Osteoblast (primary cell): ENCODE data around the gene PDZD8. TPM values are rescaled to one million over a fixed set of nuclear protein-coding genes. Genes with fewer than 3 reads are reported as not detected.

Experiments used
- DNase-seq: peaks from one replicate; pipeline ENCODE4 v3.0.0; 2011; ENCODE audit warnings: low spot score, mixed read lengths; ENCODE audit not compliant: insufficient read length; ENCODE audit errors: missing footprints
- H2AFZ ChIP-seq: 2 replicates; pipeline ENCODE4 v1.6.0; 2011; ENCODE audit warnings: mild to moderate bottlenecking, low read length
- H3K27ac ChIP-seq: 2 replicates; pipeline ENCODE4 v1.5.1; 2011; ENCODE audit warnings: mild to moderate bottlenecking, low read depth, low read length, moderate library complexity
- H3K27me3 ChIP-seq: 2 replicates; pipeline ENCODE4 v1.6.0; 2012; ENCODE audit warnings: mild to moderate bottlenecking, control low read depth, inconsistent platforms, low read length, moderate library complexity; ENCODE audit not compliant: insufficient read depth
- H3K36me3 ChIP-seq: 2 replicates; pipeline ENCODE4 v1.5.1; 2011; ENCODE audit warnings: mild to moderate bottlenecking, low read length, control low read depth, moderate library complexity; ENCODE audit not compliant: insufficient read depth
- H3K4me1 ChIP-seq: 2 replicates; pipeline ENCODE4 v1.5.1; 2011; ENCODE audit warnings: mild to moderate bottlenecking, low read length, control low read depth, moderate library complexity; ENCODE audit not compliant: insufficient read depth
- H3K4me2 ChIP-seq: 2 replicates; pipeline ENCODE4 v1.6.0; 2011; ENCODE audit warnings: mild to moderate bottlenecking, low read length; ENCODE audit not compliant: insufficient read depth
- H3K4me3 ChIP-seq: fragments of 200-600 bp; sonication (generic); 3 replicates; pipeline ENCODE4 v1.5.1; 2012; ENCODE audit warnings: mild to moderate bottlenecking, low read length, inconsistent platforms; ENCODE audit not compliant: insufficient read depth
- H3K79me2 ChIP-seq: 2 replicates; pipeline ENCODE4 v1.6.0; 2012; ENCODE audit warnings: mild to moderate bottlenecking, low read length, control low read depth, inconsistent platforms; ENCODE audit not compliant: insufficient read depth
- H3K9me3 ChIP-seq: 2 replicates; pipeline ENCODE4 v1.5.1; 2011; ENCODE audit warnings: low read depth, low read length, control low read depth
- H4K20me1 ChIP-seq: 2 replicates; pipeline ENCODE4 v1.6.0; 2012; ENCODE audit warnings: mild to moderate bottlenecking, low read length, control low read depth; ENCODE audit not compliant: insufficient read depth
- CTCF ChIP-seq: IDR thresholded peaks from 2 replicates; pipeline ENCODE4 v1.5.1; 2011; ENCODE audit warnings: mild to moderate bottlenecking, low read depth, low read length, moderate library complexity; ENCODE audit errors: extremely low read depth
- total RNA-seq: library from RNA; depleted of rRNA; stranded (reverse); fragments of >200 nt; gene quantifications from 2 replicates; pipeline ENCODE4 v1.2.3, GENCODE V29; 2012

PDZD8 gene
- total RNA-seq, 1 donor: 35.8 TPM

- peaks cover 10% of the 10 kb centered on the region for H3K27me3 ChIP-seq
- DNase-seq: no peak
- no peak overlapping the region for H3K4me3 ChIP-seq
- no peaks in the 10 kb centered on the region for H3K9me3 ChIP-seq
- TF ChIP-seq CTCF: no peak
- no peak overlapping the region for H3K4me2 ChIP-seq
- H3K4me1 ChIP-seq: no peaks in the 10 kb centered on the region
- H4K20me1 ChIP-seq: no peaks in the 10 kb centered on the region
- no peak overlapping the region for H2AFZ ChIP-seq
- H3K79me2 ChIP-seq: no peaks in the 10 kb centered on the region
- no peak overlapping the region for H3K27ac ChIP-seq
- H3K36me3 ChIP-seq: no peaks in the 10 kb centered on the region
These were observed 25.1 kb upstream of the PDZD8 start for GRCh38 chr10:117400329-117400728.

GRCh38 chr10:117399341-117400196 lies 24.3 kb upstream of the PDZD8 start:
- no peaks in the 10 kb centered on the region for H3K4me1 ChIP-seq
- H3K27ac ChIP-seq: no peak overlapping the region
- H3K79me2 ChIP-seq: no peaks in the 10 kb centered on the region
- no peak for DNase-seq
- no peaks in the 10 kb centered on the region for H3K36me3 ChIP-seq
- no peaks in the 10 kb centered on the region for H3K9me3 ChIP-seq
- no peak for TF ChIP-seq CTCF
- no peak overlapping the region for H3K4me3 ChIP-seq
- H4K20me1 ChIP-seq: no peaks in the 10 kb centered on the region
- H3K4me2 ChIP-seq: no peak overlapping the region
- H3K27me3 ChIP-seq: peaks cover 7% of the 10 kb centered on the region
- no peak overlapping the region for H2AFZ ChIP-seq

- TF ChIP-seq CTCF: no peak
- Histone ChIP-seq H3K27ac (no peak overlapping the region), H3K4me3 (no peak overlapping the region), H2AFZ (no peak overlapping the region), H4K20me1 (no peaks in the 10 kb centered on the region), H3K9me3 (no peaks in the 10 kb centered on the region), H3K4me2 (no peak overlapping the region), H3K36me3 (no peaks in the 10 kb centered on the region), H3K4me1 (no peaks in the 10 kb centered on the region), H3K27me3 (peaks cover 7% of the 10 kb centered on the region), H3K79me2 (no peaks in the 10 kb centered on the region)
- DNase-seq: no peak
These were observed 22.8 kb upstream of the PDZD8 start for GRCh38 chr10:117398029-117398428.

GRCh38 chr10:117391436-117392205 lies 16.4 kb upstream of the PDZD8 start:
- DNase-seq: peak; percentile 58
- no peaks in the 10 kb centered on the region for H3K9me3 ChIP-seq
- no peaks in the 10 kb centered on the region for H4K20me1 ChIP-seq
- no peaks in the 10 kb centered on the region for H3K36me3 ChIP-seq
- peak overlapping the region; percentile 8 for H3K27ac ChIP-seq
- TF ChIP-seq CTCF: no peak
- peaks cover 16% of the 10 kb centered on the region for H3K27me3 ChIP-seq
- no peaks in the 10 kb centered on the region for H3K79me2 ChIP-seq
- H2AFZ ChIP-seq: peak overlapping the region; percentile 25
- H3K4me3 ChIP-seq: no peak overlapping the region
- H3K4me1 ChIP-seq: peaks cover 4% of the 10 kb centered on the region
- H3K4me2 ChIP-seq: peak overlapping the region; percentile 32
